ENCODE measurements around the gene SPEF2.

The SPEF2 gene

GRCh38 chr5:35675392-35675791, 57.7 kb downstream of the SPEF2 start (continued):
- no peak for TF ChIP-seq ZNF26 (tag by site-specific recombination; IDR thresholded peaks at IDR 0.05)
- TF ChIP-seq ZNF600 (tag by site-specific recombination; IDR thresholded peaks at IDR 0.05) = no peak

GRCh38 chr5:35677878-35678277, 60.2 kb downstream of the SPEF2 start:
- ChIA-PET POLR2A (no interaction called here), CTCF (no interaction called here)
- TF ChIP-seq TSHZ1 (tag by site-specific recombination; IDR thresholded peaks at IDR 0.05; ENCODE audit: borderline replicate concordance) (no peak), ZNF2 (tag by site-specific recombination; IDR thresholded peaks at IDR 0.05) (no peak), ZNF76 (tag by site-specific recombination; IDR thresholded peaks at IDR 0.05; ENCODE audit: borderline replicate concordance, low read depth) (no peak), ZFP37 (tag by site-specific recombination; IDR thresholded peaks at IDR 0.05) (no peak), SETDB1 (IDR thresholded peaks at IDR 0.05; ENCODE audit: insufficient read length, low read length) (no peak), INSM2 (tag by site-specific recombination; IDR thresholded peaks at IDR 0.05) (no peak), ZNF626 (tag by site-specific recombination; IDR thresholded peaks at IDR 0.05) (no peak), ZNF621 (tag by site-specific recombination; IDR thresholded peaks at IDR 0.05) (no peak), ZNF37A (tag by site-specific recombination; IDR thresholded peaks at IDR 0.05) (no peak), ZNF26 (tag by site-specific recombination; IDR thresholded peaks at IDR 0.05) (no peak), ZBTB48 (tag by site-specific recombination; IDR thresholded peaks at IDR 0.05) (no peak), OVOL3 (tag by site-specific recombination; IDR thresholded peaks at IDR 0.05) (no peak), ZNF280D (tag by site-specific recombination; IDR thresholded peaks at IDR 0.05) (no peak), BCL6B (tag by site-specific recombination; IDR thresholded peaks at IDR 0.05) (no peak), ZBTB20 (tag by site-specific recombination; IDR thresholded peaks at IDR 0.05) (no peak), ZNF549 (tag by site-specific recombination; IDR thresholded peaks at IDR 0.05) (no peak), WT1 (tag by site-specific recombination; IDR thresholded peaks at IDR 0.05) (no peak), ZNF148 (tag by site-specific recombination; IDR thresholded peaks at IDR 0.05; ENCODE audit: borderline replicate concordance) (no peak), ZNF529 (tag by site-specific recombination; IDR thresholded peaks at IDR 0.05; ENCODE audit: insufficient replicate concordance) (no peak), ZNF423 (tag by site-specific recombination; IDR thresholded peaks at IDR 0.05) (no peak)
- H3K27ac ChIP-seq (ENCODE audit: extremely low read depth, low read depth, low read length) = no peak overlapping the region
- no peaks in the 10 kb centered on the region for H3K36me3 ChIP-seq (ENCODE audit: control insufficient read depth in 2 of 2, insufficient read depth in 1 of 2, low read length in 2 of 2)
- no peaks in the 10 kb centered on the region for H3K9me3 ChIP-seq (ENCODE audit: control insufficient read depth, insufficient read depth, low read depth, low read length)
- H3K4me3 ChIP-seq (ENCODE audit: low read depth, low read length) = no peak overlapping the region
- H3K4me1 ChIP-seq (ENCODE audit: control insufficient read depth, insufficient read depth, low read length) = no peaks in the 10 kb centered on the region

Data from HEK293 (cell line).